K562 (cell line): ENCODE results near the gene ZFYVE1. TPM values are rescaled to one million over a fixed set of nuclear protein-coding genes. Genes with fewer than 3 reads are reported as not detected.
"Not testable (repeated sequence)": the region's sequence is repeated elsewhere in the genome, so short reads cannot be mapped to it uniquely, and the experiment has no call there.

Experiments used
- ATAC-seq: fragments of 200-7000 bp; cut with Tn5 transposase; 3 replicates; pipeline ENCODE4 v1.9.1; 2020; ENCODE audit warnings: moderate library complexity
- BruUV-seq: library from RNA; stranded (reverse); fragments of 400-500 nt; replicated peaks from 2 replicates; lab custom pipeline; 2021; lab: Mats Ljungman, UMichigan
- CTCF ChIA-PET: fragments of 300-600 bp; formaldehyde crosslinking; extraction: SDS; loops from one replicate; lab custom pipeline; 2021; ENCODE audit warnings: low intra/inter-chr PET ratio; lab: Yijun Ruan, JAX
- POLR2A ChIA-PET: fragments of 300-600, 350-650 bp; sonication (Branson Sonifier 250); formaldehyde crosslinking; extraction: SDS; loops from one replicate; lab custom pipeline; 2021; ENCODE audit warnings: antibody characterized with exemption, inconsistent platforms; lab: Yijun Ruan, JAX
- DNase-seq, 4 experiments: peaks; one replicate each; pipeline versions ENCODE4 v3.0.0 to v3.0.0-alpha.2; 2011 to 2018; ENCODE audit warnings: low spot score in 3 of 4, mixed read lengths in 3 of 4; ENCODE audit errors: extremely low read depth in 1 of 4
- FAIRE-seq: peaks from 2 replicates; lab custom pipeline; 2011; peaks lifted over from hg19 to GRCh38; lab: Jason Lieb, UNC
- H2AFZ ChIP-seq: 2 replicates; pipeline ENCODE4 v1.6.0; 2011; ENCODE audit warnings: low read depth, low read length, control low read depth, inconsistent platforms
- H3K27ac ChIP-seq: fragments of 200-600 bp; 3 replicates; pipeline ENCODE4 v1.8.0; 2011; ENCODE audit warnings: low read depth, mild to moderate bottlenecking, control low read depth, inconsistent platforms, low read length, moderate library complexity, mixed read lengths; ENCODE audit errors: extremely low read depth
- H3K27me3 ChIP-seq, 2 experiments: fragments of 300-600 bp in 1 of 2; 2 replicates in 1 of 2; 3 replicates in 1 of 2; pipeline versions ENCODE4 v1.6.0 to v1.8.0; 2011; ENCODE audit warnings: inconsistent platforms in 2 of 2, low read length in 2 of 2, mild to moderate bottlenecking in 1 of 2, mixed read lengths in 1 of 2, moderate library complexity in 1 of 2; ENCODE audit not compliant: control insufficient read depth in 2 of 2, insufficient read depth in 2 of 2
- H3K36me3 ChIP-seq: fragments of 300-600 bp; 3 replicates; pipeline ENCODE4 v1.8.0; 2011; ENCODE audit warnings: mild to moderate bottlenecking, low read length, inconsistent platforms; ENCODE audit not compliant: control insufficient read depth, insufficient read depth
- H3K4me1 ChIP-seq, 2 experiments: fragments of 200-600 bp in 1 of 2; replicated peaks in 1 of 2; 2 replicates in 1 of 2; 3 replicates in 1 of 2; pipeline versions ENCODE4 v1.5.1 to v1.8.0; 2011; ENCODE audit warnings: inconsistent platforms in 2 of 2, low read length in 2 of 2, mild to moderate bottlenecking in 1 of 2, mixed read lengths in 1 of 2, moderate library complexity in 1 of 2; ENCODE audit not compliant: control insufficient read depth in 2 of 2, insufficient read depth in 2 of 2
- H3K4me2 ChIP-seq: 2 replicates; pipeline ENCODE4 v1.6.1; 2011; ENCODE audit warnings: low read length, control low read depth, inconsistent platforms, mixed read lengths; ENCODE audit not compliant: insufficient read depth
- H3K4me3 ChIP-seq: fragments of 200-600 bp; sonication (generic), shearing (Covaris generic); 2 replicates; pipeline ENCODE4 v1.5.1; 2016; ENCODE audit warnings: control low read depth, inconsistent platforms
- H3K79me2 ChIP-seq: fragments of 200-600 bp; 3 replicates; pipeline ENCODE4 v1.8.0; 2011; ENCODE audit warnings: low read length, inconsistent platforms; ENCODE audit not compliant: control insufficient read depth, insufficient read depth
- H3K9ac ChIP-seq, 2 experiments: 2 replicates each; pipeline versions ENCODE4 v1.6.0 to v1.6.1; 2011; ENCODE audit warnings: low read depth in 2 of 2, low read length in 2 of 2, control low read depth in 1 of 2, inconsistent platforms in 1 of 2, mild to moderate bottlenecking in 1 of 2, mixed read lengths in 1 of 2; ENCODE audit not compliant: insufficient read depth in 1 of 2
- H3K9me1 ChIP-seq: one replicate; pipeline ENCODE4 v1.6.0; 2011; ENCODE audit warnings: inconsistent platforms, mild to moderate bottlenecking, low read length, moderate library complexity; ENCODE audit not compliant: control insufficient read depth, insufficient read depth
- H3K9me3 ChIP-seq: replicated peaks from 2 replicates; pipeline ENCODE4 v1.5.1; 2011; ENCODE audit warnings: low read depth, low read length, inconsistent platforms; ENCODE audit not compliant: control insufficient read depth, insufficient read depth
- H4K20me1 ChIP-seq: replicated peaks from 2 replicates; pipeline ENCODE4 v1.6.1; 2011; ENCODE audit warnings: low read length, inconsistent platforms, mixed read lengths; ENCODE audit not compliant: control insufficient read depth, insufficient read depth
- ATF1 ChIP-seq, 2 experiments: fragments of 450-650 bp in 1 of 2; IDR thresholded peaks; 2 replicates each; pipeline ENCODE4 v1.6.1; 2016; ENCODE audit warnings: missing compliant biosample characterization in 1 of 2, missing genetic modification characterization in 1 of 2
- BRD4 ChIP-seq: fragments of 200-600 bp; sonication (generic); IDR thresholded peaks from 2 replicates; pipeline ENCODE4 v1.6.1; 2017; ENCODE audit warnings: inconsistent platforms
- CTBP1 ChIP-seq: fragments of 450-650 bp; IDR thresholded peaks from 2 replicates; pipeline ENCODE4 v1.6.1; 2016; ENCODE audit warnings: borderline replicate concordance
- NELFE ChIP-seq: IDR thresholded peaks from 2 replicates; pipeline ENCODE4 v1.6.1; 2011; ENCODE audit warnings: mild to moderate bottlenecking; ENCODE audit not compliant: insufficient read depth, insufficient read length
- PRMT5 ChIP-seq: sonication (generic); formaldehyde crosslinking; IDR thresholded peaks from 2 replicates; pipeline ENCODE4 v1.5.0; 2020; ENCODE audit warnings: missing genetic modification reagents
- SRSF3 ChIP-seq: fragments of 200-400 bp; formaldehyde crosslinking; IDR thresholded peaks from 2 replicates; pipeline ENCODE4 v1.6.1; 2016; ENCODE audit warnings: mild to moderate bottlenecking, low read length, moderate library complexity; ENCODE audit not compliant: insufficient read depth
- TCF7 ChIP-seq: sonication (generic); IDR thresholded peaks from 2 replicates; pipeline ENCODE4 v1.6.1; 2016; ENCODE audit warnings: antibody characterized with exemption, borderline replicate concordance
- ZNF347 ChIP-seq: fragments of 450-650 bp; formaldehyde crosslinking; IDR thresholded peaks from 2 replicates; pipeline ENCODE4 v1.4.0; 2020; ENCODE audit warnings: low read depth, mild to moderate bottlenecking, moderate library complexity
- WGBS: fragments of 100-300 bp; shearing (Covaris generic); methylation state at CpG from one replicate; pipeline ENCODE4 v1.1.6; 2016; ENCODE audit warnings: low coverage, mixed read lengths; ENCODE audit not compliant: insufficient coverage; ENCODE audit errors: missing lambda C conversion rate; 5-methylcytosine and 5-hydroxymethylcytosine counted together
- in situ Hi-C: fragments of 300-500 bp; cut with MboI; formaldehyde crosslinking; loops from 4 replicates; pipeline ENCODE4 v1.15.0; 2018; ENCODE audit warnings: inconsistent platforms, mixed read lengths
- intact Hi-C: fragments of 100-400 bp; cut with micrococcal nuclease; formaldehyde crosslinking; loops from 2 replicates; pipeline ENCODE4 v1.14.2; 2022
- polyA plus RNA-seq, 8 experiments: library from polyadenylated mRNA; depleted of rRNA in 4 of 8; stranded (reverse) in 5 of 8; unstranded in 3 of 8; fragments of >200 nt; fragmentation: Nextera tagmentation in 2 of 8; fragmentation: Illumina TruSeq in 1 of 8; extraction: Ambion mirVana in 2 of 8; extraction: Trizol in 1 of 8; gene quantifications; 2 replicates each; pipeline versions ENCODE4 v1.2.1 to v1.2.3, GENCODE V29; 2011 to 2014; ENCODE audit warnings: inconsistent platforms in 1 of 8, missing spikeins in 1 of 8
- total RNA-seq, 7 experiments: library from RNA; depleted of rRNA in 6 of 7; stranded (reverse); fragments of >200 nt in 6 of 7; fragmentation: Illumina TruSeq in 2 of 7; extraction: Trizol in 2 of 7; gene quantifications; 2 replicates each; pipeline versions ENCODE4 v1.2.1 to v1.2.3, GENCODE V29; 2011 to 2021; ENCODE audit warnings: low replicate concordance in 1 of 7
- TF ChIP-seq, protein P1 (sequence below), 3 experiments: fragments of 200-800 bp in 1 of 3; fragments of 250-450 bp in 1 of 3; fragments of 450-650 bp in 1 of 3; sonication (Bioruptor Pico) in 1 of 3; sonication (Bioruptor generic) in 1 of 3; formaldehyde crosslinking in 1 of 3; IDR thresholded peaks; 2 replicates each; pipeline versions ENCODE4 v1.6.1 to v1.8.0; 2016 to 2022; ENCODE audit warnings: mild to moderate bottlenecking in 2 of 3, missing genetic modification characterization in 2 of 3, missing compliant biosample characterization in 1 of 3, moderate library complexity in 1 of 3
- TF ChIP-seq, protein P2 (sequence below): fragments of 250-450 bp; sonication (Bioruptor Pico); IDR thresholded peaks from 2 replicates; pipeline ENCODE4 v1.4.0; 2020; ENCODE audit warnings: mild to moderate bottlenecking, moderate library complexity

ZFYVE1 gene
- total and polyA plus RNA-seq, 9 of the 15 experiments (the other 6 are each of a cell fraction or from before 2014, with no cell fraction given), result 0.62 to 5.5 (median 3.4) TPM

DNA sequence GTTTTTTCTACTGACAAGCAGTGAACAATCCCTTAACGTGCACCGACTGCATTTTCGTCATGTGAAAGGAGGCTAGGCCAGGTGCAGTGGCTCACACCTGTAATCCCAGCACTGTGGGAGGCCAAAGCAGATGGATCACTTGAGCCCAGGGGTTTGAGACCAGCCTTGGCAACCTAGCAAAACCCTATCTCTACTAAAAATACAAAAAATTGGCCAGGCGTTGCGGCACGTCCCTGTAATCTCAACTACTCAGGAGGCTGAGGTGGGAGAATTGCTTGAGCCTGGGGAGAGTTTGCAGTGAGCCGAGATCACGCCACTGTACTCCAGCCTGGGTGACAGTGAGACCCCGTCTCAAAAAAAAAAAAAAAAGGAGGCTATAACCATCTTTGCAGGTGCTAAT lies 22.3 kb downstream of the ZFYVE1 start:
- H3K9me1 ChIP-seq, H2AFZ ChIP-seq, CTCF ChIA-PET, H3K36me3 ChIP-seq, in situ Hi-C loops, H3K4me1 ChIP-seq, DNase-seq, H3K9ac ChIP-seq, H3K4me3 ChIP-seq, H3K9me3 ChIP-seq, H3K4me2 ChIP-seq, ATAC-seq, BruUV-seq, intact Hi-C loops, H3K27me3 ChIP-seq, H4K20me1 ChIP-seq, H3K27ac ChIP-seq, H3K79me2 ChIP-seq, FAIRE-seq, POLR2A ChIA-PET: not testable (repeated sequence)
- 74% methylated on average over 7 of the region's 9 CpGs for WGBS

GRCh38 chr14:73003681-73004080 lies 23.2 kb downstream of the ZFYVE1 start:
- no peaks in the 10 kb centered on the region for H3K27me3 ChIP-seq
- no peak overlapping the region for H2AFZ ChIP-seq
- no peaks in the 10 kb centered on the region for H3K79me2 ChIP-seq
- H3K4me2 ChIP-seq, result no peak overlapping the region
- FAIRE-seq (no peak), DNase-seq (no peak), ATAC-seq (no peak)
- no peaks in the 10 kb centered on the region for H3K9me3 ChIP-seq
- H3K9me1 ChIP-seq, result no peaks in the 10 kb centered on the region
- no peaks in the 10 kb centered on the region for H3K36me3 ChIP-seq
- no peak overlapping the region for H3K9ac ChIP-seq
- H3K27ac ChIP-seq, result no peak overlapping the region
- intact Hi-C loops, result no loop called here
- WGBS, result 44% methylated on average over 6 of the region's 6 CpGs
- ChIA-PET POLR2A (no interaction called here), CTCF (no interaction called here)
- H3K4me3 ChIP-seq, result no peak overlapping the region
- in situ Hi-C loops, result no loop called here
- peaks cover 4% of the 10 kb centered on the region; the same call in 1 of the 2 replicates for H4K20me1 ChIP-seq
- no TSS peak for BruUV-seq
- H3K4me1 ChIP-seq, result peaks cover 4 to 5% of the 10 kb centered on the region in 2 experiments; a peak in 3 of 5 replicates
- TF ChIP-seq PRMT5 (CRISPR knock-in tag) (no peak), NELFE (no peak), SRSF3 (no peak), ATF1 (CRISPR knock-in tag; IDR thresholded peaks at IDR 0.05) (no peak), ATF1 (tag; IDR thresholded peaks at IDR 0.05) (no peak), BRD4 (no peak), CTBP1 (no peak), TCF7 (no peak), ZNF347 (CRISPR knock-in tag) (no peak)
- TF ChIP-seq, protein P1, sequence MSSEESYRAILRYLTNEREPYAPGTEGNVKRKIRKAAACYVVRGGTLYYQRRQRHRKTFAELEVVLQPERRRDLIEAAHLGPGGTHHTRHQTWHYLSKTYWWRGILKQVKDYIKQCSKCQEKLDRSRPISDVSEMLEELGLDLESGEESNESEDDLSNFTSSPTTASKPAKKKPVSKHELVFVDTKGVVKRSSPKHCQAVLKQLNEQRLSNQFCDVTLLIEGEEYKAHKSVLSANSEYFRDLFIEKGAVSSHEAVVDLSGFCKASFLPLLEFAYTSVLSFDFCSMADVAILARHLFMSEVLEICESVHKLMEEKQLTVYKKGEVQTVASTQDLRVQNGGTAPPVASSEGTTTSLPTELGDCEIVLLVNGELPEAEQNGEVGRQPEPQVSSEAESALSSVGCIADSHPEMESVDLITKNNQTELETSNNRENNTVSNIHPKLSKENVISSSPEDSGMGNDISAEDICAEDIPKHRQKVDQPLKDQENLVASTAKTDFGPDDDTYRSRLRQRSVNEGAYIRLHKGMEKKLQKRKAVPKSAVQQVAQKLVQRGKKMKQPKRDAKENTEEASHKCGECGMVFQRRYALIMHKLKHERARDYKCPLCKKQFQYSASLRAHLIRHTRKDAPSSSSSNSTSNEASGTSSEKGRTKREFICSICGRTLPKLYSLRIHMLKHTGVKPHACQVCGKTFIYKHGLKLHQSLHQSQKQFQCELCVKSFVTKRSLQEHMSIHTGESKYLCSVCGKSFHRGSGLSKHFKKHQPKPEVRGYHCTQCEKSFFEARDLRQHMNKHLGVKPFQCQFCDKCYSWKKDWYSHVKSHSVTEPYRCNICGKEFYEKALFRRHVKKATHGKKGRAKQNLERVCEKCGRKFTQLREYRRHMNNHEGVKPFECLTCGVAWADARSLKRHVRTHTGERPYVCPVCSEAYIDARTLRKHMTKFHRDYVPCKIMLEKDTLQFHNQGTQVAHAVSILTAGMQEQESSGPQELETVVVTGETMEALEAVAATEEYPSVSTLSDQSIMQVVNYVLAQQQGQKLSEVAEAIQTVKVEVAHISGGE (CRISPR knock-in tag; IDR thresholded peaks at IDR 0.05), result no peak
- TF ChIP-seq, protein P2, sequence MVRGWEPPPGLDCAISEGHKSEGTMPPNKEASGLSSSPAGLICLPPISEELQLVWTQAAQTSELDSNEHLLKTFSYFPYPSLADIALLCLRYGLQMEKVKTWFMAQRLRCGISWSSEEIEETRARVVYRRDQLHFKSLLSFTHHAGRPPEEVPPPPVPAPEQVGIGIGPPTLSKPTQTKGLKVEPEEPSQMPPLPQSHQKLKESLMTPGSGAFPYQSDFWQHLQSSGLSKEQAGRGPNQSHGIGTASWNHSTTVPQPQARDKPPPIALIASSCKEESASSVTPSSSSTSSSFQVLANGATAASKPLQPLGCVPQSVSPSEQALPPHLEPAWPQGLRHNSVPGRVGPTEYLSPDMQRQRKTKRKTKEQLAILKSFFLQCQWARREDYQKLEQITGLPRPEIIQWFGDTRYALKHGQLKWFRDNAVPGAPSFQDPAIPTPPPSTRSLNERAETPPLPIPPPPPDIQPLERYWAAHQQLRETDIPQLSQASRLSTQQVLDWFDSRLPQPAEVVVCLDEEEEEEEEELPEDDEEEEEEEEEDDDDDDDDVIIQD, result no peak
